GM18861 (cell line): ENCODE results near the gene PRKCA.
"Not testable (repeated sequence)": the region's sequence is repeated elsewhere in the genome, so short reads cannot be mapped to it uniquely, and the experiment has no call there.

ENCODE experiments used
- ATAC-seq: cut with Tn5 transposase; IDR thresholded peaks from one replicate; pipeline ENCODE4 v1.9.1; 2021; ENCODE audit not compliant: unreplicated experiment

Gene PRKCA

DNA sequence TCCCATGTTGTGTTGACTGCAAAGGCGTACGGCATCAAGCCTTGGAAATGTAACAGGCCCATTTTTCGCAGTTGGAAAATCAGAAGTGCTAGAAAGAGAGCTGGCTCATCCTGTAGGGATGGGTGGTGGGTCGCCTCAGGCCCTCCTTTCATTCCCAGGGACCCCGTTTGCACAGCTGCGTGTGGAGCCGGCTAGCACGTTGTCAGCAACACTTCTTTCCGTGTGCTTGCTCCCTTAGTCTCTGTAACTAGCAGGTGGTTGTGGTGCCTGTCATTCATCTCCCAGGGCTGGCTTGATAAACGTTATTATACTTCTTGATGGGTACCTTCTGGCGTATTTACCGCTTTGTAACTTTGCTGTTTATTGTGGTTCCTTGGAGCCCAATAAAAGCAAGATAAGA lies 293.5 kb downstream of the PRKCA start:
- no peak for ATAC-seq

DNA sequence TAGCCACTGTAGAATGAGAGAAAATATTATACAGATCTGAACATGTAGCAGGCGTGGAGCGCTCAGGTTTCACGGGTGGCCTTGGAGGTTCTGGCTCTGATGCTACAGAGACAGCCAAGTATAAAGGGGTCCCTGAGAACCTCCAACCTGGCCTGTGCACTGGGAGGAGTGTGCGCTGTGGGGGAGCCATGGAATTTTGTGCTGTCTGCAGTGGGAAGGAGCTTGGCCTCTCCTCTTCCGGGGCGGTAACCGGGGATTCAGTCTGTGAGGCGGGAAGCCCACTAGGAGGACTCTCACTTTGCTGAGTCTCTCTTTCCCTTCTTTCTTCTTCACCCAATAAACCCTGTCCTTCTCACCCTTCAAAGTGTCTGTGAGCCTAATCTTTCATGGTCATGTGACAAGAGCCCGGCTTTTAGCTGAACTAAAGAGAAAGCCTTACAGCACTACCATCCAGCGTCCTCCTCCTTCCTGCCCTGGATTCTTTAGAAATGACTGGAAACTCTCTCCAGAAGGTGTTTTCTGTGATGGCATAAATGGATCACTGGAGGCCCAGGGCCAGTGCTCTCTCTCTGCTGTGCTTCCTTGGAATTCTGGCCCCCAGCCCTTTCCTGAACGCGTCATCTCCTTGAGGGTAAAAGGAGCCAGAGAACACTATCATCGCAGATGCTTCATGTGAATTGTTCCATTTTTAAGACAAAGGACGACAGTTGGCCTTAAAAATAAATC lies 300.4 kb downstream of the PRKCA start:
- ATAC-seq, result no peak

DNA sequence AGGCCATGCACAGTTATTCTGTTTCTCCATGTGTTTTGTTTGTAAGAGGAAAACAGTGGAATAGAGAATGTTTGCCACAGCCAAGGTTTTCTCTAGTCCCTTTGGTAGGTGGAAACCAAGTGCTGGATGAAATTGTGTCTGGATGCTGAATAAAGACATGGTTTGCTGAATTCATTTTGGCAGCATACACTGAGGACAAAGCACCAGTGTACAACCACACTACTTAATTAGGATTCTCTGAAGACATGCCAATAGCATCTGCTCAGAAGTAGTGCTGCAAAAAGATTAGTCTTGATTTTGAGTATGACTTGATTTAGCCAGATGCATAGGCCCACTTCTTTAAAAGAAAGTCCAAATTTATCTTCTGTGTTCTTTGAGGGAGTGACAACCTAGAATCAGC lies 302.0 kb downstream of the PRKCA start:
- no peak for ATAC-seq

DNA sequence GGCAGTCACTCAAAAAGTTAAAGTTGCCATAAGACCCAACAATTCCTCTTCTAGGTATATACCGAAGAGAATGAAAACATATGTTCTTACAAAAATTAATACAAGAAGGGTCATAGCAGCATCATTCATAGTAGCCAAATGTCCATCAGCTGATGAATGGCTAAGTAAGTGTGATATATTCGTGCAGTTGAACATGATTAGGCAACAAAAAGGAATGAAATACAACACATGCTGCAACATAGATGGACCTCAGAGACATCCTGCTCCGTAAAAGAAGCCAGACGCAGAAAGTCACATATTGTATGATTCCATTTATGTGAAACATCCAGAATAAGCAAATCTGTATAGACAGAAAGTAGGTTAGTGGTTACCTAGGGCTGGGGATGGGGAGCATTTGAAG lies 303.1 kb downstream of the PRKCA start:
- ATAC-seq, result no peak

DNA sequence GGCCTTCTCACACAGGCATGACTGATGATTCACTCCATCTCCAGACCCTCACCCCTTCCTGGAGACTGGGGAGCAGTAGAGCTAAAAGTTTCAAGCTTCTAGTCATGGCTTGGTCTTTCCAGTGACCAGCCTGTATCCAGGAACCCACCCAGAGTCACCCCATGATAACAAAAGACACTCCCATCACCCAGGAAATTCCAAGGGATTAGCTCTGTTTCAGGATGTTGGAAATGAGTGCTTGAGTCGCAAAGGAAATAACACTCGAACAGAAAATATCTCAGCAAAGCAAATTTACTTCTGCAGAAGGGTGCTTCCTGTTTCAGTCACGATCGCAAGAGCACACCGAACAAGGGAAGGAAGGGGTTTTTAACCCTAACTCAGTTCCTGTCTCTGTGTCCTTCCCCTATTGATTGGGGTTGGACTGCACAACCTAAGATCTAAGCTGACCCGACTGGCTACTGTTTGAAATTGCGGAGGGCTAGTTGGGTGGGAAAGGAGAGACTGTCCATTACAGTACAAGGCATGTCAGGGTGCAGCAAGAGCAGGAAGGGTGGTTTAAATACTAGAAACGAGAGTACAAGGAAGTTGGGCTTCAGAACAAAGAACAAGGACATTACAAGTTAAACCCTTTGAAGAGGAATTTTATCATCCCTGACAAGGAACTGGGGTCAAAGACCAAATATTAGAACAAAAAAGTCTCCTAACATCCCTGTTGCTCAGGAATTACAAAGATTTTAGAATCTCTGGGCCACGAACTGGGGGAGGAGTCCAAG lies 308.1 kb downstream of the PRKCA start:
- ATAC-seq, result no peak

DNA sequence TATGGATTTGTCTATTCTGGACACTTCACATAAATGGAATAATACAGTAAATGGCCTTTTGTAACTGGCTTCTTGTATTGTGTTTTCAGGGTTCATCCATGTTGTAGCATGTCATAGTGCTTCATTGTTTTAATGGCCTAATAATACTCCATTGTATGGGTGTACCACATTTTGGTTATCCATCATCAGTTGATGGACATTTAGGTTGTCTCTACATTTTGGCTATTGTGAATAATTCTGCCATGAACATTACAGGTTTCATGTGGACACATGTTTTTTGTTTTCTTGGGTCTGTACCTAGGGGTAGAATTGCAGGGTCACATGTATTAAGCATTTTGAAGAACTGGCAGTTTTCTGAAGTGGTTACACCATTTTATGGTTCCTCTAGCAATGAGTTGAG lies 309.0 kb downstream of the PRKCA start:
- ATAC-seq, result no peak

DNA sequence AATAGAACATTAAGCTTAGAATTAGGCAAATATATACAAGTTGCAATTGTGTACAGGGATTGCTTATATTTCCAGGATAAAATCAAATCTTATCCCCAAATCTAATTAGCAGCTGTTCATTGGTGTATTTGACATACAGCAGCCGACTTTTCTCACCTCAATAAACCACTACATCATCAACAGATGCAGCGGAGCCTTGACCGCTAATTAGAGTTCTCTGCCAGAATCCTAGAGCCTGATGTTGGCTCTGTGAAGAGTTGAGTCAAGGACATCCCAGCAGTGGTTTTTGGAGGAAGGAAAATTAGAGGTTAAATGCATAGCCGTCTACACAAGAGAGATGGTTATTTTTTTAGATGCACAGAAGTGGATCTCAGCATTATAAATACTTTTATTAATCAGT lies 310.6 kb downstream of the PRKCA start:
- ATAC-seq, result no peak

DNA sequence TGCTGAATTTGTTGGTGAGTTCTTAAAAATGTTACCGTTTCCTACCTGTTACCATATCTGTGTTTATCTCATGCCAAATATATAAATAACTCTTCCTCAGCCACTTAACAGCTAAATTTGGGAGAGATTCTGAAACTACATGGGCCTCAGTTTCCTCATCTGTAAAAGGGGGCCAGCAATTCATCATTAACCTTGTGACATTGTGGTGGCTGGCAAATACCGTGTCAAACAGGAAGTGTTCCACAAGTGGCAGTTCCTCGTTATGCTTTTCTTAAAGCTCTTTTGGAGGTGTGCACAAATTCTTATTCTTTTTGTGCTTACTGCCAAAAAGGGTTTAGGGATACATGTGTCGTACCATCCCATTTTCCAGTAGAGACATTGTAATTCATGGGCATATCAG lies 312.1 kb downstream of the PRKCA start:
- ATAC-seq, result no peak

DNA sequence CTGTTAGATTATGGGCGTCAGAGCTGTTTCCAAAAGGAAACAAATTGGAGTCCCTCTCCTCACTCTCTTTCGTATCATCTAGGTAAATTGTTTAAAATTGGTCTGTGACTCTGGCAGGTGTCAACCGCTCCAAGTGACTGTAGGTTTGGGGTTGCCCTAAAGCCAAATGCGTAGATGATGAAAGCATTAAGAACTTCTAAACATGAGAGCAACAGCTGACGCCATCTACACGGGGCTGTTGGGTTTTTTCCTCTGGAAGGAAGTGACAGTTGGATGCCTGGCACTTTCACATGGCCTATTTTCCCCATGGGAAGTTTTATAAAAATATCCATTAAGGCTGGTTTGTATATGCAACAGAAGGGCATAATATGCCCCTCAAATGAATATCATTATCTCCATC lies 316.8 kb downstream of the PRKCA start:
- no peak for ATAC-seq

DNA sequence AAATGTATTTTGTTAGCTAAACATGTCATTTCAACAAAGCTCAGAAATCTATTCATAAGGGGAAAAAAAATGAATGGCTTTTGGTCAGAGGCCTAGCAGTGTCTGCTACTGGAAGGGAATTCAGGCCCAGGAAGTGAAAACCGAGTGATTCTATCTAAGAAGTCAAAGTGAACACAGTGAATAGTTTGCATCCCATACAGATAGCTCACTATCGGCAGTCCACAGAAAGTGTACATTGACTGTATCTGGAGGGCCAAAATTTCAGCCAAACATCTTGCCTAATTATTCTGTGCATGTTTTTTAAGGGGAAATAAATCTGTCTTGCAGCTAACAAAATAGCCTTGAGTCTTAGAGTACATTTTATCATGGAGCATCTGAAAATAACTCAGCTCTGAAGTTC lies 318.1 kb downstream of the PRKCA start:
- no peak for ATAC-seq

DNA sequence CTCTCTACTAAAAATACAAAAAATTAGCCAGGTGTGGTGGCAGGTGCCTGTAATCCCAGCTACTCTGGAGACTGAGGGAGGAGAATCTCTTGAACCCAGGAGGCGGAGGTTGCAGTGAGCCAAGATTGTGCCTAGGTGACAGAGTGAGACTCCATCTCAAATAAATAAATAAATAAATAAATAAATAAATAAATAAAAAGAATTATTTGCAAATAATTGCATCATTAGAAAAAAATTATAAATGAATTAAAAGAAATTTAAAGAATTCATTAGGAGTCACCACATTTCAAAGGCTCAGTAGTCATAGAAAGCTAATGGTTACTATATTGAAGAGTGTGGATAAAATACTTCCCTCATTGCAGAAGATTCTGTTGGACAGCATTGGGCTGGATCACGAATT lies 322.2 kb downstream of the PRKCA start:
- not testable (repeated sequence) for ATAC-seq

DNA sequence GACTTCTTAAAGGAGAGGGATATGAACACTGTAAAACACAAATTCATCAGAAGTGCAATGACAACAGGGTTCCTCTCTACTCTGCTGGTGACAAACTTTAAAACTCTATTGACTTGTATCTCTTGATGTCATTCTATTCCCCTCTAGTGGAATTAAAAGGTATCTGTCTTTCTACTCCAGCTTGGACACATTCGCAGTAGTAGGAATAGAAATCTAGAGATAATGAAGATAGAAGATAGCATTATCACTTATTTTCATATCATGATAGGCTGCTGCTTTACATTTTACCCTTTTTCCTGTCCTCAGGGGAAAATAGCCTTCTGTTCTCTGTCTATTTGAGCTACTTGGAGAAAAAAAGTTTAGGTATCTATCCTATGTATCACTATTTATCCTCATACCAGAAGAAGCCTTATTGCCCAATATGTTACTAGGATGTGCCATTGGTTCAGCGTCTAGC lies 322.9 kb downstream of the PRKCA start:
- no peak for ATAC-seq

DNA sequence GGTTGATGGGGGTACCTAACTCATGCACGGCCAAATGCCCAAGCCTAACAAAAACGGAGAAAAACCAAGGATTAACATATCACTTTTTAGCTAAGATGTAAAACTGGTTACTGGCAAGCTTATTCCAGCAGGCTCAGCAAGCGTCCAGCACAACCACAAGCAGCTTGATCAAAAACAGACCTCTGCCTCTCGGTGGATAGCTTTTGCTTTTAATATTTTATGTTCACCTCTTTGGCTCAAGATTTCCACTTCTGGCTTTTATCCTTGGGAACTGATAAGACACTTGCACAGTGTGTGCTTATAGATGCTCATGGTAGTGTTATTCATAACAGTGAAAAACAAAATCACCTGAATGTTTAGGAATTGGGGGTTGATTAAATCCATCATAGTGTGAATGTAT lies 325.6 kb downstream of the PRKCA start:
- ATAC-seq, result no peak

DNA sequence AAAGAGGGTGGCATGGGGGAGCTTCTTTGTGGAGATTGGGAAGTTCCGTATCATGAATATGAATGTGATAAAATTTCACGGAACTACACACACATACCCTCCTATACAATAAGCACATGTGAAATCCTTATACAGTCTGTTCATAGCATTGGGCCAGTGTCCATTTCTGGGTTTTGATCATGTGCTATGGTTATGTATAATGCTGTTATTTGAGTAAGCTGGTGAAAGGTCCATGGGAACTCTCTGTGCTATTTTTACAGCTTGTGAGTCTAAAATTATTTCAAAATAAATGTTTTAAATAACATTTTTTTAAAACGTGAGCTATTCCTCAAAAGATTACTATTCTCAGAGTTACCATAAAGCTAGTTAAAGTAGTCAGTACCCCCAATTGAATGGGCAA lies 327.3 kb downstream of the PRKCA start:
- ATAC-seq, result no peak

DNA sequence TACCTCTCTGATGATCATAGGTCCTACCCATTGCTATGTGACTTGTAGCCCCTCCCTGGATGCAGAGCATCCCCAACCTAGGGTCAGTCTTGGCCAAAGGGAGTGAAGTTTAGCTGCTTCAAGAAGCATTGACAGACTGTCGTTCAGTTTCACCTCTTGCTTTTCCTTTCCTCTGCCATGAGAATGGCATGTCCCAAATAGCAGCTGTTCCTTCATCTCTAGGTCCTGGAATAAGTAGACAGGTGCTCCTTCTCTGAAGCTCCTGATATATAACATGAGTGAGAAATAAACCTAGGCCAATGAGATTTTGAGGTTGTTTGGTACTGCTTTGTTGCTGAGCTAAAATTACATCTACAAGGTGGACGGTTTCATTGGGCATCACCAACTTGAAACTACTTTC lies 328.0 kb downstream of the PRKCA start:
- ATAC-seq, result no peak

DNA sequence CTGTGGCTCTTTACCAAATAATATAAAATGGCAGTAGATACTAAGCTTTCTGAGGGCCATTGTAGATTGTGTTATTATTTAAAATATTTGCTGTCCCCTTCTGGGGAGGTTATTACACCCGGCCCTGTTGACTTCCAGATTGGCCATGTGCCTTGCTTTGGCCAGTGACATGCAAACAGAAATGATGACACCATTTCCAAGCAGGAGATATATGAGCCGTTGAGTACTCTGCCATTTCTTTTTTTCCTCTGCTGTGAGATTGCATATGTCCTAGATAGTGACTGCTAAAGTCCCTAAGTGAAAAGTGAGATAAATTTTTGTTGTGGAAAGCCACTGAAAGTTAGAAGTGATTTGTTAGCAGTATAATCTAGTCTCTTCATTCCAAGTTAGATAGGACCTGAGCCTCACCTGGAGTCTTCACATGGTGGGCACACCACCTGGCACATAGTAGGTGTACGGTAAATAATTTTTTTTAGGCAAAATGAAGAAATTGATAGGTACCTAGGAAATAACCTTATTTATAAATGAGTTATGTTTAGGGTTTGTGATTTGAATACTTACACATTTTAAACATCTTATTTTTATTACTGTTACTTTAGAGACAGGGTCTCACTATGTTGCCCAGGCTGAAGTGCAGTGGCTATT lies 328.5 kb downstream of the PRKCA start:
- no peak for ATAC-seq

DNA sequence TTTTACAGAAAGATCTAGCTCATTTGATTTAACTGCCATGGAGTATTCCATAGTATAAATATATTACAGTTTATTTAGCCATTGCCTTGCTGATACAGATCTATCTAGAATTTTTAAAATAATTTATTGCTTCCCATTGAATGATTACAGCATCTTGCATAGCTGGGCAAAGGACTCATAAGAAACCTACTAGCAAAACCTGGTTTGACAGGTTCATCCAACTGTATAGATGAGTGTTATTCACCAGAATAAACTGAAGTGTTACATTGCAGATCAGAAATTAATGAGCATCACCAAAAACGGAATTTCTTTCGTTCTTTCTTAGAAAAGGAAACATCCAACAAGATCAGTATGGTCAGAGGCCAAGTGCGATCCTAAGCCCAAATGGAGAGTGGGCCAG lies 330.3 kb downstream of the PRKCA start:
- no peak for ATAC-seq

DNA sequence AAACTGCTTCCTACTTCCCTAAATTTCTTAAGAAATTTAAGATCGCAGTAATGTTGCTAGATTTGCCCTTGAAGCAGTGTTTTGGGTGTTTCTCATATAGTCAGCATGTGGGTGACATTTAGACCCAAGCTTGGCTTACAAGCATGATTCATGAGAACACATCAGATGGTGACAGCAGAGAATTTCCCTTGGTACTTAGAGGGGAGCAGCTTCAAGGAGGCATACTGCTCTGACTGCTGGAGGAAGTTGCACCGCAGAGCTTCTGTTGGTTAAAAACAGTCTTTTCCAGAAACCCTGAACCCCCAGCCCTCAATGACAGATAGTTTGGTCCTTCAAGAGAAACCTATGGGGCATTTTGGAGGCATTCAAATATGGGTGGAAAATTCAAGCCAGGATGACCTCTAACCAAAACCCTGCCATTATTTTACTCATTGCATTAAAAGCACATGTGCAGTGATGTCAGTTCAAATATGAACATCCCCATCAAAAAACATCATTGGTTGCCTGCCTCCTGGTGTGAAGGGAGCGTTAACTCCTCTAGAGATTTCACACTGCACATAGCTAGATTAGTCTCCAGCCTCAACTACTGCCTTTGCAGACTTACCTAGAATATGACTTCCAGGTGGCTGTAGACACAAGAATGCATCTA lies 331.0 kb downstream of the PRKCA start:
- ATAC-seq, result no peak

DNA sequence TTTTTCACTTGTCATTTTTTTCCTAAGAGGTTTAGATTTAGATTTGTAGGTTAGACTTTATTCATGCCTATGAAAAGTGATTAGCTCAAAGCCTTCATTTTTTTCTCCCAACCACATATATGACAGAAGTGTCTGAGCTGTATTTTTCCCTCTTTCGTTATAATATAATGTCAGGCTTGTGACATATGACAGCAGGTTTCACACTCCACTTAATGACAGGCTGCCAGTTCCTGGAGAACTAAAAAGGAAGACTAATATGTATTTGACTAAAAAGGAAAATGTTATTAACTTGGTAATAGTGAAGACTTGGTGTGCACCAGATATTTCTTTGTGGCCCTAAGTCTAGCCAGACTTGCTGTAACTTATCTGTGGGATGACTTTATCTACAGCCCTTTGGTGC lies 331.8 kb downstream of the PRKCA start:
- no peak for ATAC-seq

DNA sequence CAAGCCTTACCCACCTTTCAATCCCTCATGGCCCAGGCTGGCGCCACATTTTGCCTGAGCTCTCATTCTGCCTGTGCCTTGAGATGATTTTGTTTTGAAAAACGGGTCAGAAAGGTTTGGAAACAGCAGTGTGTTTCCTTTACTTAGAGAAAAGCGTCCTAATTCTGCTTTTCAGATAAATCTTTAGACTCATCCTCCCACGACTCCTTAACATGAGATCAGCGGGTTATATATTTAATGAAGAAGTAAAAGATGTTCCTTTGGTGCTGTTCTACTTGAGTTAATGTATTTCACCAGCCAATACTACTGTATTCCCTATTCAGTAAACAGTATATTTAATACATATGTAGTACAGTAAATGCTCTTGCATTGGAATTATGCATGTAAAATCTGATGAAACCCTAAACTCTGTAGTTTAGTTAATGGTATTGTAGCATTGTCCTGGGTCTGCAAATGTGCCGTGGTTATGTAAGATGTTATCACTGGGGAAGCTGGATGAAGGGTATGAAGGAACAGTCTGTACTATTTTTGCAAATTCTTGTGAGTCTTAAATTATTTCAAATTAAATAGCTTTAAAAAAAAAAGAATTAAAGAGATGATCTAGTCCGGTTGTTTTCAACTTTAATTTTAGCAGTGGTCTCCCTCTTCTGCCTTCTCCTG lies 333.1 kb downstream of the PRKCA start:
- ATAC-seq, result no peak

DNA sequence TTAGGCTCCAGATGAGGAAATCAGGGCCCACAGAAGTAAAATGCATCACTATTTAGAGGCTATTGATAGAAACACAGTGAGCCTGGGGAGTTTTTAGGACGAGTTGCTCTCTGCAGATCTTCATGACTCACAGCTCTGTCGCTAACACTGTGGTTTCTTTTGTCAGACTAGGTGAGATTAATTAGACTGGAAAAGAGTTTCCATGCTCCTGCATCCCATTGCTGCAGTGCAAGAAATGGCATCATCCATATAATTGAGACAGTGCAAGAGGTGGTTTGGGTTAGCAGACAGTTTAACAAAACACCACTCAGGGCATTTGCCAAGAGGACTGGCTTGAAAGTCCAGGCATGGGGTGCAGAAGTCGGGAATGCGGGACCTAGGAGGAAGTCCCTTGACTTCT lies 333.7 kb downstream of the PRKCA start:
- ATAC-seq, result no peak
